ENCODE measurements around the gene ZNF263. TPM values are rescaled to one million over a fixed set of nuclear protein-coding genes. Genes with fewer than 3 reads are reported as not detected.
A peak's percentile ranks its signal among the peaks of the same experiment; 100 is the strongest.

ZNF263 gene
- total RNA-seq (29.7 TPM), polyA plus RNA-seq (ENCODE audit: insufficient read depth, low read depth, low replicate concordance) (14.6 TPM)
- long read RNA-seq, donor 1, partial matches to known transcripts, result 0 of 7 reads
- long read RNA-seq, donor 1, other reads (novel, unspliced or antisense), result 0 of 7 reads
- long read RNA-seq, donor 2, partial matches to known transcripts, result 0 of 3 reads
- long read RNA-seq, donor 2, other reads (novel, unspliced or antisense), result 0 of 3 reads
- long read RNA-seq, donor 3, transcript ZNF263-208 (3 exons, 851 nt), result major isoform, 5 of 9 reads
- long read RNA-seq, donor 3, partial matches to known transcripts, result 0 of 9 reads
- long read RNA-seq, donor 3, other reads (novel, unspliced or antisense), result 0 of 9 reads
- long read RNA-seq, donor 4, partial matches to known transcripts, result 0 of 6 reads
- long read RNA-seq, donor 4, other reads (novel, unspliced or antisense), result 0 of 6 reads
- long read RNA-seq, donor 5, result 0 reads
- long read RNA-seq, donor 6, partial matches to known transcripts, result 0 of 4 reads
- long read RNA-seq, donor 6, other reads (novel, unspliced or antisense), result 0 of 4 reads
- long read RNA-seq, donor 7, transcript ZNF263-208 (3 exons, 851 nt), result minor isoform, 6 of 29 reads
- long read RNA-seq, donor 7, transcript ZNF263-205 (2 exons, 1,139 nt), result major isoform, 10 of 29 reads
- long read RNA-seq, donor 7, partial matches to known transcripts, result 0 of 29 reads
- long read RNA-seq, donor 7, other reads (novel, unspliced or antisense), result 11 of 29 reads
- long read RNA-seq, donor 8, partial matches to known transcripts, result 0 of 4 reads
- long read RNA-seq, donor 8, other reads (novel, unspliced or antisense), result 0 of 4 reads
- long read RNA-seq, donor 9, partial matches to known transcripts, result 0 of 2 reads
- long read RNA-seq, donor 9, other reads (novel, unspliced or antisense), result 0 of 2 reads
- long read RNA-seq, donor 10, partial matches to known transcripts, result 9 of 10 reads
- long read RNA-seq, donor 10, other reads (novel, unspliced or antisense), result 0 of 10 reads

DNA sequence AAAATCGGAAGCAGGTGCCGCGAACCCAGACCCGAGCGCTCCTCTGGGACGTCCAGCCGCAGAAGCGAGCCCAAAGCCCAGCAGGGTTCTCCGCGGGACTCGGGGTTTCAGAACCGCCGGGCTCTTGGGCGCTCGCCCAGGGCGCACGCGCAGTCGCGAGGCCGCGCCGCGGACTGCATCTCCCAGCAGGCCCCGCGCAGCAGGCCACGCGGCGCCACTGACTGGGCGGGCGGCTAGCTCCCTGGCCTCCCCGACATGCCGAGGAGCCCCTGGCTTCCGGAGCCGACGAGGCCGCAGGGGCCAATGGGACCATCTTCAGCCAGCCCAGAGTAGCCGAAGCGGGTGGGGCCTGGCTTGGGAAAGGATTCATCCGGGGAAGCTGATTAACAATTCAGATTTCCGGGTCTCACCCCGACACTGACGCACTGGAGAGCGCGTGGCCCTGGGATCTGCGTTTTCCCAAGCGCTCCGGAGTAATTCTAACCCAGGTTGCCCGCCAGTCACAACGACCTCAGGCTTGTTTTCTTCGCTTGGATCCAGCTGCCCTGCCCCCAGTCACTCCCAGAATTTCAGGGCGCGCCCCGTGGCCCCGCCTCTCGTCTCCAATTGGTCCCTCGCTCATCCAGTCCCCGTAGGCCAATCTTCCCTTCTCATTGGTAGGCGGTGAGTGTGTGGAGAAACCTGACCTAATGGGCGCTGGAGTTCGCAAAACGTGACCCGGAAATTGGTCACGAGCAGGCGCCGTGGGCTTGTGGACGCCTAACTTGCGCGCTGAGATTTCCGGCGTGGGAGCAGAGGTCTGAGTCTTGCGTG, at the start of gene ZNF263:
Gene ZNF263 (plus strand): TSS at position 762 of the 813 bp plus-strand sequence. CDS start 328 bp downstream, outside the sequence.
- FAIRE-seq (peak; percentile 65), DNase-seq (peak; percentile 98 to 99 (median 98))
- Histone ChIP-seq H3K4me3 (ENCODE audit: low read length in 3 of 3) (peak within 1 kb of the TSS; percentile 85 to 94 (median 93)), H3K27ac (ENCODE audit: low read depth in 2 of 2, low read length in 2 of 2) (peak within 1 kb of the TSS; percentile 99 to 100), H3K9ac (ENCODE audit: low read length in 3 of 3) (peak within 1 kb of the TSS; percentile 87 to 94 (median 90)), H3K27me3 (ENCODE audit: control insufficient read depth, insufficient read depth, low read length) (no peaks in the 10 kb centered on the region), H3K36me3 (ENCODE audit: control insufficient read depth in 2 of 3, insufficient read depth in 3 of 3, low read length in 3 of 3) (peaks cover 0 to 10% (median 7%) of the 10 kb centered on the region in 3 donors), H3K9me3 (ENCODE audit: control insufficient read depth in 2 of 3, insufficient read depth in 1 of 3, low read length in 3 of 3) (peaks cover 0 to 11% (median 2%) of the 10 kb centered on the region in 3 donors), H3K4me1 (ENCODE audit: control insufficient read depth in 2 of 3, insufficient read depth in 2 of 3, low read depth in 1 of 3, low read length in 3 of 3) (peaks cover 0 to 16% (median 12%) of the 10 kb centered on the region in 3 donors)
- TF ChIP-seq, protein P1, sequence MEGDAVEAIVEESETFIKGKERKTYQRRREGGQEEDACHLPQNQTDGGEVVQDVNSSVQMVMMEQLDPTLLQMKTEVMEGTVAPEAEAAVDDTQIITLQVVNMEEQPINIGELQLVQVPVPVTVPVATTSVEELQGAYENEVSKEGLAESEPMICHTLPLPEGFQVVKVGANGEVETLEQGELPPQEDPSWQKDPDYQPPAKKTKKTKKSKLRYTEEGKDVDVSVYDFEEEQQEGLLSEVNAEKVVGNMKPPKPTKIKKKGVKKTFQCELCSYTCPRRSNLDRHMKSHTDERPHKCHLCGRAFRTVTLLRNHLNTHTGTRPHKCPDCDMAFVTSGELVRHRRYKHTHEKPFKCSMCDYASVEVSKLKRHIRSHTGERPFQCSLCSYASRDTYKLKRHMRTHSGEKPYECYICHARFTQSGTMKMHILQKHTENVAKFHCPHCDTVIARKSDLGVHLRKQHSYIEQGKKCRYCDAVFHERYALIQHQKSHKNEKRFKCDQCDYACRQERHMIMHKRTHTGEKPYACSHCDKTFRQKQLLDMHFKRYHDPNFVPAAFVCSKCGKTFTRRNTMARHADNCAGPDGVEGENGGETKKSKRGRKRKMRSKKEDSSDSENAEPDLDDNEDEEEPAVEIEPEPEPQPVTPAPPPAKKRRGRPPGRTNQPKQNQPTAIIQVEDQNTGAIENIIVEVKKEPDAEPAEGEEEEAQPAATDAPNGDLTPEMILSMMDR (IDR thresholded peaks at IDR 0.05; ENCODE audit: borderline replicate concordance, extremely low read depth, insufficient read depth), result no peak
- intact Hi-C loops (cut with DNase I), result no loop called here

DNA sequence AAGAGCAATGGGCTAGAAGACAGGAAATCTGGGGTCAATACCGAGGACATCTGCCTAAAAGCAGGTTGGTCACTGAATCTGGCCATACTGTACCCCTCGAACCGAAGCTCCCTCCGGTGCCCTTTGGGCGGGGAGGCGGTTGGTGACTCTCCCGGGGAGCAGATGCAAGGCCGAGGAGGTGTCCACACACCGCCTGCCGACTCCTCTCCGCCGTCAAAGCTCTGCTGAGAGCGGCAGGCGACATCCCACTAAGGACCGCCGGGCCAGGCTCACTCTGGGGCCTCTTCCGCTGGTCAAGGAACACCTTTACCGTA, 48.8 kb upstream of the ZNF263 start:
- intact Hi-C loops (cut with DNase I), result no loop called here
- Histone ChIP-seq H3K9ac (ENCODE audit: low read length in 3 of 3) (peak overlapping the region; percentile 74 to 96 (median 96)), H3K27ac (ENCODE audit: low read depth in 2 of 2, low read length in 2 of 2) (peak overlapping the region; percentile 98), H3K4me1 (ENCODE audit: control insufficient read depth in 2 of 3, insufficient read depth in 2 of 3, low read depth in 1 of 3, low read length in 3 of 3) (peaks cover 0 to 10% (median 0%) of the 10 kb centered on the region in 3 donors), H3K36me3 (ENCODE audit: control insufficient read depth in 2 of 3, insufficient read depth in 3 of 3, low read length in 3 of 3) (peaks cover 20 to 34% (median 22%) of the 10 kb centered on the region in 3 donors), H3K27me3 (ENCODE audit: control insufficient read depth, insufficient read depth, low read length) (no peaks in the 10 kb centered on the region), H3K4me3 (ENCODE audit: low read length in 3 of 3) (peak overlapping the region; percentile 96 to 98 (median 98)), H3K9me3 (ENCODE audit: control insufficient read depth in 2 of 3, insufficient read depth in 1 of 3, low read length in 3 of 3) (no peaks in the 10 kb centered on the region)
- DNase-seq, result no peak
- TF ChIP-seq, protein P1 (IDR thresholded peaks at IDR 0.05; ENCODE audit: borderline replicate concordance, extremely low read depth, insufficient read depth), result no peak
- no peak for FAIRE-seq

DNA sequence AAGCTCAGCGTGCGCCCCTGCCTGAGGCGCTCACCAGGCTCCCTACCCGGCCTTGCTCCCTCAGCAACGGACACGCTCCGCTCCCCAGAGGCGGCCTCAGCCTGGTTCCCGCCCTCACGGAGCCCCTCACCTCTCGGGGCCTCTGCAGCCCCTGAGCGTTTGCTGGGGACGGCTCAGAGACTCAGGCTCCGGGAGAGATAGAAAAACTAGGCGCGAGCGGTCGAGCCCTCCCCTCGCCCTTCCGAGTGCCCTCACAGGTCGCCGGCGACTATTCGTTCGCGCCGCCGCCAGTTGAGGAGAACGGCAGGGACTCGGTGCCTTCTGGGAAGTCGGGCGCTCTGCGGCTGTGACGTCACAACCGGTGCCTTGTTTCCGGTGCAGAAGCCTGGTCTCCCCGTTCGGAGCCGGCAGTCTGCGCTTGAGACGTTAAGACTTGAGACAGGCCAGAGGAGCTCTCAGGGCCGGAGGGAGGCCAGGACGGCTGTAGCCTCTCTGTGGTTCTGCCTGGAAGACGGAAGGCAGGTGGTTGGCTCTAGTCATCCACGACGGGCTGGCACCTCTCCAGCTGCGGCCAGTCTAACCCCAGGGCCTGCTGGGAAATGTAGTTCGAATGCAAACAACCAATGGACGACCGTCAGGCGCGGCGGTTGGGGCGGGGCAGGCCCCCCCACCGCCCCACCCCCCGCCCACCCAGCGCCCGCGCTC, 48.3 kb upstream of the ZNF263 start, which contains the start of gene ZNF200:
Gene ZNF200 (minus strand): TSS at position 302 of the 705 bp plus-strand sequence. CDS start 1,403 bp downstream, outside the sequence.
- intact Hi-C loops (cut with DNase I), result no loop called here
- Histone ChIP-seq H3K4me3 (ENCODE audit: low read length in 3 of 3) (peak within 1 kb of the TSS; percentile 96 to 98 (median 98)), H3K36me3 (ENCODE audit: control insufficient read depth in 2 of 3, insufficient read depth in 3 of 3, low read length in 3 of 3) (peaks cover 18 to 34% (median 22%) of the 10 kb centered on the region in 3 donors), H3K4me1 (ENCODE audit: control insufficient read depth in 2 of 3, insufficient read depth in 2 of 3, low read depth in 1 of 3, low read length in 3 of 3) (peaks cover 0 to 10% (median 0%) of the 10 kb centered on the region in 3 donors), H3K27me3 (ENCODE audit: control insufficient read depth, insufficient read depth, low read length) (no peaks in the 10 kb centered on the region), H3K9me3 (ENCODE audit: control insufficient read depth in 2 of 3, insufficient read depth in 1 of 3, low read length in 3 of 3) (no peaks in the 10 kb centered on the region), H3K27ac (ENCODE audit: low read depth in 2 of 2, low read length in 2 of 2) (peak within 1 kb of the TSS; percentile 98), H3K9ac (ENCODE audit: low read length in 3 of 3) (peak within 1 kb of the TSS; percentile 74 to 96 (median 96))
- no peak for FAIRE-seq
- DNase-seq, result peak; percentile 97 to 99 (median 98)
- TF ChIP-seq, protein P1 (IDR thresholded peaks at IDR 0.05; ENCODE audit: borderline replicate concordance, extremely low read depth, insufficient read depth), result no peak

Measured in kidney (tissue), 22 donors.